ENCODE measurements around the gene BSN.

The BSN gene

DNA sequence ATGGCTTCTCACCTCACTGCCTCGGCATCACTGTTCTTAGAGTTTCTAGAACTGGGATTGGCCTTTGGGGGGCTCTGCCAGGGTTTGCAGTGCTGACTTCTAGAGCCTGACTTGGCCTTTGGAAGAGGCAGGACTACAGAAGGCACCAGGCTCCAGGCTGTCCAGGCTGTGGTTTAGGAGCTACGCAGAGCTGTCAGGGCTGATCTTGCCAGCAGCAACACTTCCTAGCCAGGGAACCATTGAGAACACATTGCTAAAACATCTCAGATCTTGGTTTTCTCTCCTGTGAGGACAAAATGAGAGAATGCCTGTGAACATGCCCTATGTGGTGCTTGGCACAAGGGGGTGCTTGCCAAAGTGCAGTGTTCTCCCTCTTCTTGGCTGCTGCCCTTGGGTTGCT lies 85.3 kb downstream of the BSN start:
- no peaks in the 10 kb centered on the region for H3K27me3 ChIP-seq (ENCODE audit: control insufficient read depth, insufficient read depth, low read length, poor library complexity, severe bottlenecking)
- no peaks in the 10 kb centered on the region for H3K9me3 ChIP-seq (ENCODE audit: control insufficient read depth, low read length)
- no peaks in the 10 kb centered on the region for H3K4me1 ChIP-seq (ENCODE audit: control insufficient read depth, insufficient read depth, low read length)
- 91% methylated on average over 2 of the region's 2 CpGs for WGBS, 2 experiments
- H3K36me3 ChIP-seq (ENCODE audit: control insufficient read depth, insufficient read depth, low read length): no peaks in the 10 kb centered on the region
- H3K4me3 ChIP-seq (ENCODE audit: insufficient read depth, low read depth, low read length): no peak overlapping the region
- H3K27ac ChIP-seq (ENCODE audit: insufficient read depth, low read depth, low read length, poor library complexity, severe bottlenecking): no peak overlapping the region

DNA sequence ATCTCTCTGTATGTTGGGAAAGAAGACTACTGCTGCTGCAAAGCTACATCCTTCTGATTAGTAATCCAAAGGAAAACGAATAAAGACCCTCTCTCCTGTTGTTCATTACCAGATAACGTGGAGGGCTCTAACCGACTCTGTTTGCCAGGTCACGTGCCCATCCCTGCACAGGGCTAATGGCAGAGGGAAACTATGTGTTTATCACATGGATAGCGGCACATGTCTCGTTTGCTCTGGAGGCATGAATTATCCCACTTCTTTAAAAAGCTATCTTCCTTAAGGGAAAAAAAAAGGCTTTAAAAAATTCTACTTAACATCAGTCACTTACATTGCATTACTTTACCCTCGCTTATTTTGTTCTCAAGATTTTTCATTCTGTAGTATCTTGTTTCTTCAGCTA lies 87.0 kb downstream of the BSN start:
- Histone ChIP-seq H3K36me3 (ENCODE audit: control insufficient read depth, insufficient read depth, low read length) (no peaks in the 10 kb centered on the region), H3K27ac (ENCODE audit: insufficient read depth, low read depth, low read length, poor library complexity, severe bottlenecking) (no peak overlapping the region), H3K4me1 (ENCODE audit: control insufficient read depth, insufficient read depth, low read length) (no peaks in the 10 kb centered on the region), H3K4me3 (ENCODE audit: insufficient read depth, low read depth, low read length) (no peak overlapping the region), H3K27me3 (ENCODE audit: control insufficient read depth, insufficient read depth, low read length, poor library complexity, severe bottlenecking) (no peaks in the 10 kb centered on the region), H3K9me3 (ENCODE audit: control insufficient read depth, low read length) (no peaks in the 10 kb centered on the region)
- WGBS, 2 experiments: 76 to 78% methylated on average over 7 of the region's 7 CpGs

DNA sequence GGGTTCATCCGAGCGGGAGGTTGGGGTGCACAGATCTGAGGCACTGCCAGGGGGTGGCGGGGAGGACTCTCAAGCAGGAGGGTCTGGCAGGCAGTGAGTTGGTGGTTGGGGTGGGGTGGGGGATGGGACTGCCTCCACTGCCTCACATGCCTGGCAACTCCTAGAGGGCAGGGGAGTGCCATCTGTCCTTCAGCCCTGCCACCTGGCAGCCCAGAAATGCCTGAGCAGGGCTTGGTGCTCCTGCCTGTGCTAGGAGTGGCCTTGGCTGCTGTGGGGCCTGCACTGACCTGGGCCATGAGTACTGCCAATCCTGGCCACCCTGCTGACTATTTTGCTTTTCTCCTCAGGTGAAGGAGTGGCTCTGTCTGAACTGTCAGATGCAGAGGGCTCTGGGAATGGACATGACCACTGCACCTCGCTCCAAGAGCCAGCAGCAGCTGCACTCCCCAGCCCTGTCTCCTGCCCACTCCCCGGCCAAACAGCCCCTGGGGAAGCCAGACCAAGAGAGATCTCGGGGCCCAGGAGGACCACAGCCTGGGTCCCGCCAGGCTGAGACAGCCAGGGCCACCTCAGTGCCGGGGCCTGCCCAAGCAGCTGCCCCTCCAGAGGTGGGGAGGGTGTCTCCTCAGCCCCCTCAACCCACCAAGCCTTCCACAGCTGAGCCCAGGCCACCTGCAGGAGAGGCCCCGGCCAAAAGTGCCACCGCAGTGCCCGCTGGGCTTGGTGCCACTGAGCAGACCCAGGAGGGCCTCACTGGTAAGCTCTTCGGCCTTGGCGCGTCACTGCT lies 87.8 kb downstream of the BSN start:
- Histone ChIP-seq H3K4me3 (ENCODE audit: insufficient read depth, low read depth, low read length) (no peak overlapping the region), H3K9me3 (ENCODE audit: control insufficient read depth, low read length) (no peaks in the 10 kb centered on the region), H3K4me1 (ENCODE audit: control insufficient read depth, insufficient read depth, low read length) (no peaks in the 10 kb centered on the region), H3K36me3 (ENCODE audit: control insufficient read depth, insufficient read depth, low read length) (no peaks in the 10 kb centered on the region), H3K27ac (ENCODE audit: insufficient read depth, low read depth, low read length, poor library complexity, severe bottlenecking) (no peak overlapping the region), H3K27me3 (ENCODE audit: control insufficient read depth, insufficient read depth, low read length, poor library complexity, severe bottlenecking) (no peaks in the 10 kb centered on the region)
- 94 to 95% methylated on average over 14 of the region's 14 CpGs for WGBS, 2 experiments

DNA sequence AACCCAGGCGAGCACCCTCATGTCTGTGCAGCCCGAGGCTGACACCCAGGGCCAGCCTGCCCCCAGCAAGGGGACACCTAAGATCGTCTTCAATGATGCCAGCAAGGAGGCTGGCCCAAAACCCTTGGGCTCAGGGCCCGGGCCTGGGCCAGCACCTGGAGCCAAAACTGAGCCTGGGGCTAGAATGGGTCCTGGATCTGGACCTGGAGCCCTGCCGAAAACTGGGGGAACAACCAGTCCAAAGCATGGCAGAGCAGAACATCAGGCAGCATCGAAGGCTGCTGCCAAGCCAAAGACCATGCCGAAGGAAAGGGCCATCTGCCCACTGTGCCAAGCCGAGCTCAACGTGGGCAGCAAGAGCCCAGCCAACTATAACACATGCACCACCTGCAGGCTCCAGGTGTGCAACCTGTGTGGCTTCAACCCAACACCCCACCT lies 88.5 kb downstream of the BSN start:
- H3K4me3 ChIP-seq (ENCODE audit: insufficient read depth, low read depth, low read length): no peak overlapping the region
- no peak overlapping the region for H3K27ac ChIP-seq (ENCODE audit: insufficient read depth, low read depth, low read length, poor library complexity, severe bottlenecking)
- no peaks in the 10 kb centered on the region for H3K36me3 ChIP-seq (ENCODE audit: control insufficient read depth, insufficient read depth, low read length)
- no peaks in the 10 kb centered on the region for H3K27me3 ChIP-seq (ENCODE audit: control insufficient read depth, insufficient read depth, low read length, poor library complexity, severe bottlenecking)
- WGBS, 2 experiments: 93 to 94% methylated on average over 9 of the region's 9 CpGs
- H3K4me1 ChIP-seq (ENCODE audit: control insufficient read depth, insufficient read depth, low read length): no peaks in the 10 kb centered on the region
- H3K9me3 ChIP-seq (ENCODE audit: control insufficient read depth, low read length): no peaks in the 10 kb centered on the region

DNA sequence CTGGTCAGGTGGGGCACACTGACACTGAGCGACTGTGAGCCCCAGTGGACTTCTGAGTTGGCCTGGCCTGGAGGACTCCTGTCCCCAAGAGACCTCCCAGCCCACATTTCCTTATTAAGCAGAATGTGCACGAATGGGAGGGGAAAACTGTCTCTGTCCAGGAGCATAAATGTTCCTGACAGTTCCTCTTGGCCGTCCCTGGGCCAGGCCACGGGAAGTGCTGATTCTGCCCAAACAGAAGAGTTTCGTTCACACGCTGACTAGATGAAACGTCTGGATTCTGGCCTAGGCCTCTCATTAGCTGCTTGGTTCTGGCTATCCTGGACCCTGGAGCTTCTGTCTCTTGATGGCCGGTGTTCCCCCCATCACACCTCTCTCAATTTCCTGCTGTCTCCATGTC lies 90.4 kb downstream of the BSN start:
- no peaks in the 10 kb centered on the region for H3K9me3 ChIP-seq (ENCODE audit: control insufficient read depth, low read length)
- H3K27ac ChIP-seq (ENCODE audit: insufficient read depth, low read depth, low read length, poor library complexity, severe bottlenecking): no peak overlapping the region
- no peaks in the 10 kb centered on the region for H3K36me3 ChIP-seq (ENCODE audit: control insufficient read depth, insufficient read depth, low read length)
- H3K4me1 ChIP-seq (ENCODE audit: control insufficient read depth, insufficient read depth, low read length): no peaks in the 10 kb centered on the region
- 90 to 92% methylated on average over 8 of the region's 8 CpGs for WGBS, 2 experiments
- H3K27me3 ChIP-seq (ENCODE audit: control insufficient read depth, insufficient read depth, low read length, poor library complexity, severe bottlenecking): no peaks in the 10 kb centered on the region
- H3K4me3 ChIP-seq (ENCODE audit: insufficient read depth, low read depth, low read length): no peak overlapping the region

DNA sequence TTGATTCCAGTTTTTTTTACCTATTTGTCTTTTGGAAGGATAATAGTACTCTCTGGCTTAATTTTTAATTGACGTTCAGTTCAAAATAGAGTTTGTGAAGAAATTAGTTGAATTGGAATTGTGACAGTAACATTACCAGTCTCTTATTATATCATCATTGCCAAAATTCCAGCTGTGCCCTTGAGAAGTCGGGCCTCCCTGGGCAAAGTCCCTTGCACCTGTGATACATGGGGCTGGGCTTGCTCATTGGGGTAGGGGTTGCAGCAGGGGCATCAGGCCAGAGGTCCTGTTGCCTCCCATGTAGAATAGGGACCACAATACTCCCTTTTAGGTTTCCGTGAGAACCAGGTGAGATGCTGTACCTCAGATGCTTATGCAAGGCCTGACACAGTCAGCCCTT lies 92.0 kb downstream of the BSN start:
- Histone ChIP-seq H3K36me3 (ENCODE audit: control insufficient read depth, insufficient read depth, low read length) (no peaks in the 10 kb centered on the region), H3K27ac (ENCODE audit: insufficient read depth, low read depth, low read length, poor library complexity, severe bottlenecking) (no peak overlapping the region), H3K27me3 (ENCODE audit: control insufficient read depth, insufficient read depth, low read length, poor library complexity, severe bottlenecking) (no peaks in the 10 kb centered on the region), H3K9me3 (ENCODE audit: control insufficient read depth, low read length) (no peaks in the 10 kb centered on the region), H3K4me1 (ENCODE audit: control insufficient read depth, insufficient read depth, low read length) (no peaks in the 10 kb centered on the region), H3K4me3 (ENCODE audit: insufficient read depth, low read depth, low read length) (no peak overlapping the region)
- 91 to 97% methylated on average over 2 to 3 of the region's 3 CpGs for WGBS, 2 experiments

DNA sequence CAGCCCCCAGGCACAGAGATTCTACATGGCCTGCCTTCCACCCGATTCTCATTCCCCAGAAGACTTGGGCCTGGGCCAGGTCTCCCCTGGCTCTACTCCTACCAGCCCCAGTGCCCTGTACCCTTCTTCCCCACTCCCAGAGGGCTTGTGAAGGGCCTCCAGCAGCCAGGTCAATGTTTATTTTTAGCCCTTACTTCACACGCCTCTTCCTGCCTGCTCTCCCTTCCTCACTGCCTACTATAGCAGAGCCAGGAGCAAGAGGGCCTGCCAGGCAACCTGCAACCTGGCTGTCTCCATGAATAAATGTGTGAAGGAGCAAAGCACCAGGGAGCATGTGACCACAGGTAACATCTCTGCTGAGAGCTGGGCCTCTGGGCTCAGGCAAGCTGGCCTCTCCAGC lies 93.5 kb downstream of the BSN start:
- H3K4me1 ChIP-seq (ENCODE audit: control insufficient read depth, insufficient read depth, low read length): no peaks in the 10 kb centered on the region
- no peak overlapping the region for H3K4me3 ChIP-seq (ENCODE audit: insufficient read depth, low read depth, low read length)
- H3K9me3 ChIP-seq (ENCODE audit: control insufficient read depth, low read length): no peaks in the 10 kb centered on the region
- H3K36me3 ChIP-seq (ENCODE audit: control insufficient read depth, insufficient read depth, low read length): no peaks in the 10 kb centered on the region
- H3K27ac ChIP-seq (ENCODE audit: insufficient read depth, low read depth, low read length, poor library complexity, severe bottlenecking): no peak overlapping the region
- H3K27me3 ChIP-seq (ENCODE audit: control insufficient read depth, insufficient read depth, low read length, poor library complexity, severe bottlenecking): no peaks in the 10 kb centered on the region
- 91% methylated on average over 2 of the region's 2 CpGs for WGBS, 2 experiments

DNA sequence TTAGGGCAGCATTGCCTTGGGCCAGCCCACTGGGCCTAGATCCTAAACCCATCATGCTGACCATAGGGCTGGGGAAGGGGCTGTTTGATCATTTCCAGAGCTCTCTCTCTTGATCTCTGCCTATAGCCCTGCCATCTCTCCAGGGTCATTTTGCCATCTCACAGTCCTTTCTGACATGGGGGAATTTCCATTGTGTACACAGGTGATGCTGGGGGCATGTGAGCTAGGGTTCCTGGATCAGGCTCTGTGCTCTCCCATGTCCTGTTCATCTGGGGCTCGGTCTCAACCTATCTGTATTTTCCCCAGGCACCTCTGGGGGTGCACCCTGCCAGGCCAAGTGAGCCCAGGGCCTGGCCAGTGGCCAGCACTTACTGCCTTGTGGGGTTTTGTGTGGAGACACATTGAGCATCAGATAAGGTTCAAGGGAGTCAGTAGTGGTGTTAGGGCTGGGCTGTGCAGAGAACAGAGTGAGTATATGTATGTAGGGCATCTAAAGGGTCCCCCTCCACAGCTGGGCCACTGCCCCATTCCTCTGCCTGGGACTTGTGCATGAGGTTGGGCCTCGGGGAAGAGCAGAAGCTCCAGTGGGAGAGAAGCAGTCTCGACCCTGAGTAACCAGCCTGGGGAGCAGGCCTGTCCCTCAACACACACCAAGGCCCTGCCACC lies 94.2 kb downstream of the BSN start:
- Histone ChIP-seq H3K36me3 (ENCODE audit: control insufficient read depth, insufficient read depth, low read length) (no peaks in the 10 kb centered on the region), H3K4me1 (ENCODE audit: control insufficient read depth, insufficient read depth, low read length) (no peaks in the 10 kb centered on the region), H3K9me3 (ENCODE audit: control insufficient read depth, low read length) (no peaks in the 10 kb centered on the region), H3K4me3 (ENCODE audit: insufficient read depth, low read depth, low read length) (no peak overlapping the region), H3K27me3 (ENCODE audit: control insufficient read depth, insufficient read depth, low read length, poor library complexity, severe bottlenecking) (no peaks in the 10 kb centered on the region), H3K27ac (ENCODE audit: insufficient read depth, low read depth, low read length, poor library complexity, severe bottlenecking) (no peak overlapping the region)
- 87 to 92% methylated on average over 3 of the region's 3 CpGs for WGBS, 2 experiments

DNA sequence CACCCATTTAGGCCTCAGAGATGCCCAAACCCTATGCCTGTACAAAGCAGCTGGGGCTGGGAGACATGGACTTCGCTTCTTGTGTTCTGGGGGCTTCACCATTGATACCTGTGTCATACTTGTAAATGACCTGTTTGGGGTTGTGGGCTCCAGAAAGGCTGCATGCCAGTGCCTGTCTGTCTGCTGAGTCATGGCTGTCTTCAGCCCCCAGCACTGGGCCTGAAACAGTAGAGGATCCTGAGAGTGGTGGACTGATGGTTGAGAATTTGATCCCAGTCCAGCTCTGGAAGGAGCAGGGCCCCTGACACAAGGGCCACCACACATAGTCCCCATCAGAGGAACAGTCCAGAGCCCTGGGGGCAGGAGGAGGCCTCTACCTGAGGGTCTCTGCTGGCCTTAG lies 95.3 kb downstream of the BSN start:
- Histone ChIP-seq H3K4me3 (ENCODE audit: insufficient read depth, low read depth, low read length) (no peak overlapping the region), H3K4me1 (ENCODE audit: control insufficient read depth, insufficient read depth, low read length) (no peaks in the 10 kb centered on the region), H3K9me3 (ENCODE audit: control insufficient read depth, low read length) (no peaks in the 10 kb centered on the region), H3K27ac (ENCODE audit: insufficient read depth, low read depth, low read length, poor library complexity, severe bottlenecking) (no peak overlapping the region), H3K36me3 (ENCODE audit: control insufficient read depth, insufficient read depth, low read length) (no peaks in the 10 kb centered on the region), H3K27me3 (ENCODE audit: control insufficient read depth, insufficient read depth, low read length, poor library complexity, severe bottlenecking) (no peaks in the 10 kb centered on the region)
- WGBS, 2 experiments: 95 to 100% methylated on average over 1 of the region's 1 CpG

DNA sequence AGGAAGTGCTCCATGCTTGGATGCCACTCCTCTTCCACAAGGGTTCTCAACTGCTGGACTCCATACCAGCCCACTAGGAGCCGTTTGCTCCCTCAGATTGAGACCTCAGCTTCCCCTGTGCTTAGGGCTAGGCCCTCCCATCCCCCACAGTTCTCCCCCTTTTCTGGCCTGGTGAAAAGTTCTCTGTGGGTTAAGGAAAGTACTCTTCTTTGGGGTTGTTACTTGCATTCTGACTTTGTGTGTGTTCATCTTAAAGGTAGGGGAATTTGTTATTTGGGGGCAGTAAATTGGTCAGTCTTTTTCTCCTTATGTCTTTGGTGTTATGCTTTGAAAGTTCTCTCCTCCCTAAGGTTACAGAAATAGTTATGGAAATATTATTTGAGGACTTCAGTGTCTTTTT lies 95.9 kb downstream of the BSN start:
- Histone ChIP-seq H3K9me3 (ENCODE audit: control insufficient read depth, low read length) (no peaks in the 10 kb centered on the region), H3K27ac (ENCODE audit: insufficient read depth, low read depth, low read length, poor library complexity, severe bottlenecking) (no peak overlapping the region), H3K4me3 (ENCODE audit: insufficient read depth, low read depth, low read length) (no peak overlapping the region), H3K27me3 (ENCODE audit: control insufficient read depth, insufficient read depth, low read length, poor library complexity, severe bottlenecking) (no peaks in the 10 kb centered on the region), H3K4me1 (ENCODE audit: control insufficient read depth, insufficient read depth, low read length) (no peaks in the 10 kb centered on the region), H3K36me3 (ENCODE audit: control insufficient read depth, insufficient read depth, low read length) (no peaks in the 10 kb centered on the region)
- WGBS, 2 experiments: 65 to 91% methylated on average over 1 of the region's 1 CpG

Measured in ectodermal cell (in vitro differentiated cells).